Suppressor macrophage treated with lipopolysaccharide for 1 hour (primary cell): ENCODE results near the gene SMYD3.
A peak's percentile ranks its signal among the peaks of the same experiment; 100 is the strongest.
"Not testable (repeated sequence)": the region's sequence is repeated elsewhere in the genome, so short reads cannot be mapped to it uniquely, and the experiment has no call there.

Source experiments
- DNase-seq, 3 donors: peaks; one replicate each; pipeline ENCODE4 v3.0.0-alpha.2; 2020 to 2022

SMYD3 gene

GRCh38 chr1:246092136-246092535 is 414.9 kb downstream of the SMYD3 start:
- DNase-seq, result peak in 1 of 3 donors; percentile 28

- DNase-seq, result no peak
These were observed 415.6 kb downstream of the SMYD3 start for GRCh38 chr1:246091477-246091876.

GRCh38 chr1:246086191-246086590 is 420.9 kb downstream of the SMYD3 start:
- no peak for DNase-seq

- DNase-seq, result no peak
These were observed 423.7 kb downstream of the SMYD3 start for GRCh38 chr1:246083416-246083815.

- no peak for DNase-seq
These were observed 425.0 kb downstream of the SMYD3 start for GRCh38 chr1:246081856-246082668.

GRCh38 chr1:246081138-246081702 is 425.9 kb downstream of the SMYD3 start:
- DNase-seq, result no peak

GRCh38 chr1:246080031-246080430 is 427.0 kb downstream of the SMYD3 start:
- no peak for DNase-seq

- DNase-seq, result no peak
These were observed 428.2 kb downstream of the SMYD3 start for GRCh38 chr1:246078888-246079252.

- no peak for DNase-seq
These were observed 428.8 kb downstream of the SMYD3 start for GRCh38 chr1:246078126-246078887.

GRCh38 chr1:246077476-246077875 is 429.6 kb downstream of the SMYD3 start:
- no peak for DNase-seq

GRCh38 chr1:246074421-246074820 is 432.7 kb downstream of the SMYD3 start:
- DNase-seq, result no peak

- no peak for DNase-seq
These were observed 434.6 kb downstream of the SMYD3 start for GRCh38 chr1:246072456-246072955.

GRCh38 chr1:246071981-246072380 is 435.1 kb downstream of the SMYD3 start:
- peak in 2 of 3 donors; percentile 77 for DNase-seq

GRCh38 chr1:246071561-246071960 is 435.5 kb downstream of the SMYD3 start:
- not testable (repeated sequence) for DNase-seq

GRCh38 chr1:246069581-246069980 is 437.5 kb downstream of the SMYD3 start:
- no peak for DNase-seq

- DNase-seq, result no peak
These were observed 438.2 kb downstream of the SMYD3 start for GRCh38 chr1:246068619-246069509.

- DNase-seq, result no peak
These were observed 438.9 kb downstream of the SMYD3 start for GRCh38 chr1:246068217-246068512.

- DNase-seq, result peak; percentile 30 to 53 (median 32)
These were observed 439.5 kb downstream of the SMYD3 start for GRCh38 chr1:246067432-246068216.

- no peak for DNase-seq
These were observed 440.5 kb downstream of the SMYD3 start for GRCh38 chr1:246066573-246066972.

GRCh38 chr1:246065592-246065991 is 441.5 kb downstream of the SMYD3 start:
- DNase-seq, result no peak

GRCh38 chr1:246064891-246065290 is 442.2 kb downstream of the SMYD3 start:
- no peak for DNase-seq
